Ectodermal cell (in vitro differentiated cells): ENCODE results near the gene TMEM106A. TPM values are rescaled to one million over a fixed set of nuclear protein-coding genes. Genes with fewer than 3 reads are reported as not detected.
A peak's percentile ranks its signal among the peaks of the same experiment; 100 is the strongest.
"Not testable (repeated sequence)": the region's sequence is repeated elsewhere in the genome, so short reads cannot be mapped to it uniquely, and the experiment has no call there.

Source experiments
- H3K27ac ChIP-seq: 2 replicates; pipeline ENCODE4 v1.7.0; 2013; ENCODE audit warnings: mild to moderate bottlenecking, low read depth, low read length; ENCODE audit not compliant: insufficient read depth, poor library complexity, severe bottlenecking
- H3K27me3 ChIP-seq: 2 replicates; pipeline ENCODE4 v1.7.0; 2013; ENCODE audit warnings: mild to moderate bottlenecking, low read length; ENCODE audit not compliant: insufficient read depth, control insufficient read depth, poor library complexity, severe bottlenecking
- H3K36me3 ChIP-seq: one replicate; pipeline ENCODE4 v1.7.0; 2013; ENCODE audit warnings: low read length; ENCODE audit not compliant: control insufficient read depth, insufficient read depth
- H3K4me1 ChIP-seq: one replicate; pipeline ENCODE4 v1.7.0; 2013; ENCODE audit warnings: low read length; ENCODE audit not compliant: control insufficient read depth, insufficient read depth
- H3K4me3 ChIP-seq: 2 replicates; pipeline ENCODE4 v1.7.0; 2013; ENCODE audit warnings: low read depth, low read length, control low read depth; ENCODE audit not compliant: insufficient read depth
- H3K9me3 ChIP-seq: 2 replicates; pipeline ENCODE4 v1.7.0; 2013; ENCODE audit warnings: mild to moderate bottlenecking, low read length, moderate library complexity; ENCODE audit not compliant: control insufficient read depth
- WGBS, 2 experiments: methylation state at CpG; one replicate each; pipeline ENCODE4 v1.1.7; 2013; ENCODE audit warnings: missing lambda C conversion rate in 2 of 2; 5-methylcytosine and 5-hydroxymethylcytosine counted together
- polyA plus RNA-seq, 4 experiments: library from polyadenylated mRNA; stranded (reverse); fragments of 50-300 nt; gene quantifications; one replicate each; pipeline ENCODE4 v1.2.3, GENCODE V29; 2013

The TMEM106A gene
- polyA plus RNA-seq (2013, experiment 1 of 4): 3.5 TPM
- polyA plus RNA-seq (2013, experiment 2 of 4): 4.9 TPM
- 2.2 TPM for polyA plus RNA-seq (2013, experiment 3 of 4)
- polyA plus RNA-seq (2013, experiment 4 of 4): 3.1 TPM

- H3K27ac ChIP-seq: peak within 1 kb of the TSS; percentile 26
Observed at GRCh38 chr17:43211480-43212402, at the start of gene TMEM106A. TSS of gene TMEM106A (plus strand) at chr17:43211875. CDS start at chr17:43213042, 1,167 bp downstream.

DNA sequence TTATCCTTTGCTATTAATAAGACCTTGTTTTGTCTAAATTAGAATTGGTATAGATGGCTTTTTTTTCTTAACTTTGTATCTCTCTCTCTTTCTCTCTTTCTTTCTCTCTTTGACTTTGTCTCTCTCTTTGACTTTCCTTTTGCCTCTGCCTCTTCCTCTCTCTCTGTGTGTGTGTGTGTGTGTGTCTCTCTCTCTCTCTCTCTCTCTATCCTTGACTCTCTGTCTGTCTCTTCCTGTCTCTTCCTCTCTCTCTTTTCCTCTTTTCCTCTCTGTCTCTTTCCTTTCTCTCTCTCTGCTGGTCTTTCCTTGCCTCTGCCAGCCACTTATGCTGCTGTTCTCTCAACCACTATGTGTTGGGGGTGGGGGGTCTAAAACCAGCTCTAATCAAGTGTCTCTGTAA lies 45.7 kb upstream of the TMEM106A start:
- H3K4me1 ChIP-seq, H3K4me3 ChIP-seq, H3K36me3 ChIP-seq, H3K27ac ChIP-seq, H3K27me3 ChIP-seq, H3K9me3 ChIP-seq: not testable (repeated sequence)

More at GRCh38 chr17:43211480-43212402, at the start of gene TMEM106A:
- Histone ChIP-seq H3K36me3 (peaks cover 9% of the 10 kb centered on the region), H3K4me1 (peaks cover 6% of the 10 kb centered on the region), H3K4me3 (peak within 1 kb of the TSS; percentile 67), H3K27me3 (no peaks in the 10 kb centered on the region), H3K9me3 (no peaks in the 10 kb centered on the region)
- WGBS, 2 experiments: 3% methylated on average over 54 of the region's 54 CpGs

DNA sequence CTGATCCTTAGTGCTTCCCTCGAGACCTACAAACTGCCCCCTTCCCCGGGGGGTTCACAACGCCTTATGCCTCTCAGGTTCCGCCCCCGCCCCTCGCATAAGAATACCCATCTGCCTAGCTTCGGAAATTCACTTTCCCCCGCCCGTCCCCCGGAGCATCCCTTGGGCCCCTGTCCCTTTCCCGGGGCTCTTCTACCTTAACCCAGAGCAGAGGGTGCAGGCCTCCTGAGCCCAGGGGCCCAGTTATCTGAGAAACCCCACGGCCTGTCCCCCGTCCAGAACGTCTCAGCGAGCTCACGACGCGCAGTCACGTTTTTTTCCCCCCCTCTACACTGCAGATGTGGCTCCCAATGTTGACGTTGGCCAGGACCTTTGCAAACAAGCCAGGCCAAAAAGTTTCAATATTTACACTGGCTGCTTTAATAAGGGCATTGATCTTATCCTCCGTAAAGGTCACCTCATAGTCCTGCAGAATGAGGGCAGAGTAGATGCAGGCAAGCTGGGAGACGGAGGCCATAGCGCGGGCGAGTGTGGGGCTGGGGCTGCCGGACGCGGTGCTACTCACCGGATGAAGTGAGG lies 42.0 kb upstream of the TMEM106A start:
- H3K4me1 ChIP-seq: peaks cover 6% of the 10 kb centered on the region
- peak overlapping the region; percentile 67 for H3K4me3 ChIP-seq
- no peaks in the 10 kb centered on the region for H3K9me3 ChIP-seq
- H3K27ac ChIP-seq: peak overlapping the region; percentile 95
- 1% methylated on average over 29 of the region's 29 CpGs for WGBS, 2 experiments
- no peaks in the 10 kb centered on the region for H3K36me3 ChIP-seq
- H3K27me3 ChIP-seq: no peaks in the 10 kb centered on the region

DNA sequence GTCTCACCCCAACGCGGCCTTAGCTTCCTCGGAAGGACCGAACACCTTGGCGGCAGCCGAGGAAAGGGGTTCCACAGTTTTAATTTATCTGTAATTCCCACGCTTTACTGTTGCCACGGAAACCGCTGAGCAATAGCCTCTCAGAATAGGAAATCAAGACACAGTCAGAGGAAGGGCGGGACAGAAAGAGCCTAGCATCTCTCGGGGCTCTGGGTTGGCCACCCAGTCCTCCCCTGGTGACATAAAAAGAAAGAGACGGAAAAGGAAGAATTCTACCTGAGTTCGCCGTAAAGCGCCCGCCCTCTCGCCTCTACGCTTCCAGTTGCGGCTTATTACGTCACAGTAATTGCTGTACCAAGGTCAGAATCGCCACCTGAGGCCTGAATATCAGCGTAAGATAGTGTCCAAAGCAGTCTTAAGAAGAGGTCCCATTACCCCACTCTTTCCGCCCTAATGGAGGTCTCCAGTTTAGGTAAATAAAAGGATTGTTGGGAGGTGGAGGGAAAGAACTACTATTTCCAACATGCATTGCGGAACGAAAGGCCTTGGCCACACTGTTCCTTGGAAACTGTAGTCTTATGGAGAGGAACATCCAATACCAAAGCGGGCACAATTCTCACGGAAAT lies 41.4 kb upstream of the TMEM106A start:
- H3K9me3 ChIP-seq: no peaks in the 10 kb centered on the region
- WGBS, 2 experiments: 0 to 1% methylated on average over 27 of the region's 27 CpGs
- H3K4me3 ChIP-seq: peak overlapping the region; percentile 67
- H3K36me3 ChIP-seq: no peaks in the 10 kb centered on the region
- peak overlapping the region; percentile 95 for H3K27ac ChIP-seq
- no peaks in the 10 kb centered on the region for H3K27me3 ChIP-seq
- H3K4me1 ChIP-seq: peaks cover 6% of the 10 kb centered on the region

GRCh38 chr17:43170766-43171585 lies 40.7 kb upstream of the TMEM106A start, which contains the start of gene NBR1:
TSS of gene NBR1 (plus strand) at chr17:43171214. CDS start at chr17:43175800, 4,586 bp downstream.
- H3K27ac ChIP-seq: peak within 1 kb of the TSS; percentile 95
- no peaks in the 10 kb centered on the region for H3K36me3 ChIP-seq
- H3K4me3 ChIP-seq: peak within 1 kb of the TSS; percentile 67
- no peaks in the 10 kb centered on the region for H3K27me3 ChIP-seq
- WGBS, 2 experiments: 1% methylated on average over 41 of the region's 41 CpGs
- H3K4me1 ChIP-seq: peaks cover 6% of the 10 kb centered on the region
- no peaks in the 10 kb centered on the region for H3K9me3 ChIP-seq

GRCh38 chr17:43171586-43172487 lies 39.8 kb upstream of the TMEM106A start:
- peaks cover 6% of the 10 kb centered on the region for H3K4me1 ChIP-seq
- H3K36me3 ChIP-seq: no peaks in the 10 kb centered on the region
- no peaks in the 10 kb centered on the region for H3K9me3 ChIP-seq
- H3K4me3 ChIP-seq: peak overlapping the region; percentile 67
- 50 to 51% methylated on average over 12 of the region's 12 CpGs for WGBS, 2 experiments
- peak overlapping the region; percentile 75 for H3K27ac ChIP-seq
- no peaks in the 10 kb centered on the region for H3K27me3 ChIP-seq

DNA sequence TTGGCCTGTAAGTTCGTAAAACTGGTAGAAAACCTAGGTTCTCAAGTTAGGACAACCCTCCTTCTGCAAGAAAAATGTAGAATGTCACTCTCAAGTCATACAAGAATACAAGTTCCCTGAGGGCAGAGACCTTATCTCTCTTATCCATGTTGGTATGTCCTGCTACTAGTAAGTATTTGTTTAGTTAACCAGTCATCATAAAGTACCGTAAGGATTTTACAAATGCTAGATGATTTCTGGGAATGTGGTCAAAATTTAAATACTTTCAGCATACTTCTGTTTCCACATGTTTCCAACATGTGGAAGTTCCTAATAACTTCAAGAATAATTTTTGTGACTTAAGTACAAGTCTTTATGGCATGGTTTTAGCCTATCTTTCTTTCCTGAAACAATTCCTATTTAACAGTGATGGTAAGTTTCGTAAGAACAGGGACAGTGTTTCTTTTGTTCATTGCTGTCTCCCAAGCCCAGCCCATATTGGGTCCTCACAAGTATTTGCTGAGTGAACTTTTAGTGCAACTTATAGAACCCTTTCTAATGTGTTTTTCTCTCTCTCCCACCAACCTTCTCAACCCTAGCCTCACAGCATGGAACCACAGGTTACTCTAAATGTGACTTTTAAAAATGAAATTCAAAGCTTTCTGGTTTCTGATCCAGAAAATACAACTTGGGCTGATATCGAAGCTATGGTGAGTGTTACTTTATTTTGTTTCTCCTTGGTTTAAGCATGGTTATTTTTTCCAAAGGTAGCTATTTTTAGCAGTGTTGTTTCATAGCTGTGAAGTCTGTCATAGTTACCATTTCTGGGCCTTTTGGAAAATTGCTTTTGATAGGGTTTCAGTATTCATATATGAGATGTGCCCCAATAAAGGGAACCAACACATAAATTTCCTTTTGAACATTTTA lies 36.2 kb upstream of the TMEM106A start:
- peaks cover 29% of the 10 kb centered on the region for H3K36me3 ChIP-seq
- H3K27ac ChIP-seq: no peak overlapping the region
- H3K4me1 ChIP-seq: peaks cover 6% of the 10 kb centered on the region
- H3K27me3 ChIP-seq: no peaks in the 10 kb centered on the region
- WGBS, 2 experiments: 95 to 97% methylated on average over 3 to 4 of the region's 4 CpGs
- no peak overlapping the region for H3K4me3 ChIP-seq
- no peaks in the 10 kb centered on the region for H3K9me3 ChIP-seq

DNA sequence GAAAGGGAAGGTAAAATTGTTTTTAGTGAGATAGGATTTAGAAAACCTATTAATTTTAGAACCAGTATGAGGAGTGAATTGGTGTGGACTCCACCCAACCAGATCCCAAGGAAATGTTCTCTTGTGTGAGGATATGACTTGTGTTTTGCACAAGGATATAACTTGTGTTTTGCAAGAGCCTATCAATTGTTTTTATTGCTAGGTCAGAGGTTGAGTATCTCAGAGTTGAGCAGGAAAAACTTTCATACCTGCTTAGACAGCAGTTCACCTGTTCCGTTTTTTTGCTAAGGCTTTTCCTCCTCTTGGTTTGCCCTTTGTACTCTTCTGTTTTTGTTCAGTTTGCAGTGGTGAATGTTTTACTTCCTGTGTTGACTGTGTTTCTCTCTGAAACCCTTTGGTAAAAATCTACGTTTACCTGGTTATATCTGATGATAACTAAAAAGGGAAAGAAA lies 35.5 kb upstream of the TMEM106A start:
- WGBS, 2 experiments: 92 to 100% methylated on average over 2 of the region's 2 CpGs
- Histone ChIP-seq H3K27me3 (no peaks in the 10 kb centered on the region), H3K36me3 (peaks cover 33% of the 10 kb centered on the region), H3K9me3 (no peaks in the 10 kb centered on the region), H3K27ac (no peak overlapping the region), H3K4me3 (no peak overlapping the region), H3K4me1 (peaks cover 6% of the 10 kb centered on the region)
